Effector CD8-positive, alpha-beta T cell (primary cell): Measurements from ENCODE around the gene CPXM1.
"Not testable (repeated sequence)": the region's sequence is repeated elsewhere in the genome, so short reads cannot be mapped to it uniquely, and the experiment has no call there.

Experiments
- DNase-seq: peaks from one replicate; lab custom pipeline; 2025; lab: John Stamatoyannopoulos, UW

CPXM1 gene

DNA sequence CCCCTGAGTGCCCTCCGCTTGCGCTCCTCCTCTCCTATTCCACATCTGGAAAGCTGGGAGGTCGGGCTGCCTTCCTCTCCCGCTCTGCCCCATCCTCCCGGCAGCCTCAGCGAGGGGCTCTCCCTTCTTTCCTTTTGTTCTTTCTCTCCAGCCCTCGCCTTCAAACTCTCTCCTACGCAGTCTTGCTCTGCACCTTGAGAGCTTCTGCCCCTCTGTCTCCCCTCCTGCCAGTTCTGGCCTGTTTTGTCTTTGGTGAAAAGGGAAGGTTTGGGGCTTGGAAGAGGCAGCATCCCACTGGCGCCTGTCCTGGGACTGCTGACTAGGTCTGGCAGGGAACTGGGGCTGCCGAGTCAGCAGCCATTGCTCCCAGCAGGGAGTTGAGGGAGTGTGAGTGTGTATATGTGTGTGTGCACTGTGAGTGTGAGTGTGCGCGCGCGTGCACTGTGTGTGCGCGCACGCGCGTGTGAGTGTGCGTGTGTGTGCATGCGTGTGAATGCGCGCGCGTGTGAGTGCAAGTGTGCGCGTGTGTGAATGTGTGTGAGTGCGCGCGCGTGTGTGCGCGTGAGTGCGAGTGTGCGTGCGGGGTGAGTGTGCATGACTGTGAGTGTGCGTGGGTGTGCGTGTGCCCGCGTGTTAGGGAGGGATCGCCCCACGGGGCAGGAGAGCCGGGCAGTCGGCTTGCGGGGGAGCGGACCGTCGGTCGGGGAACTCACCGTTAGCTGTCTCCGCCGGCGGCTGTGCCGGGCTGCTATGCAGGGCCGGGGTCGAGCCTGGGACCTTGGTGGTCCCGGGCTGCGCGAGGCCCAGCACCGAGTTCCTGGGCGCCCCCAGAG lies 523 bp downstream of the CPXM1 start:
- no peak for DNase-seq

DNA sequence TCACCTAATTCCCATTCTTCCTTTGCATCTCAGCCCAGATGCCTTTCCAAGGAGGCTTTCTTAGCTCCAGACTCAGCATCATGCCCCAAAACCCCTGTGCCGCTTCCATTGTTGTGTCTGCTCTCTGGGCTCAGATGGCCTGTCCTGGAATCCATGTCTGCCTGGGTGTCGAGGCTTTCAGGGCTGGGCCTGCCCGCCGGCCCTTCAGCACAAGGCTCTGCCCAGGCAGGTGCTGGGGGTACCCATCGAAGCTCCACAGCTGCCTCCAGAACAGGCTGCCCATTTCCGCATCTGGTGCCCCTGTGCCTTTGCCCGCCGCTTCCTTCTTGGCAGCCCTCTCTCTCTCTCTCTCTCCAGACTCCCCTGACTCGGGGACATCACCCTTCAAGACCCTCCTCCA lies 1.2 kb downstream of the CPXM1 start:
- no peak for DNase-seq

DNA sequence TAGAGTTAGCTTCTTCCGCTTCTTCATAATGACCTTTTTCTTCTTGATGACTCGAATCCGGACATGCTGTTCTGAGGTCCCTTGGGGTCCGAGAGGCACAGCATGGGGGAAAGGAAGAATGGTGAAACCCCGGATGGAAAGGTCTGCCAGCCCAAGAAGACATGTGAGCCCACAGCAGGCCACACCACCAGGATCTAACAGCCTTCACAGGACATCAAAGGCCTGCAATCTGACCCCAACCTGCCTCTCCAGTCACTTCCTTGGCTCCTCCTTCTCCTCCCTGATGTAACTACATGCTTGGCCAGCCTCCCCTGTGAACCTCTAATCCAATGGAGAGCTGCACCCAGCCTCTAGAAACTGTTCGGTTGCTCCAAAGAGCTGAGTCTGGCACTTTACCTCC lies 1.6 kb downstream of the CPXM1 start:
- DNase-seq: no peak

DNA sequence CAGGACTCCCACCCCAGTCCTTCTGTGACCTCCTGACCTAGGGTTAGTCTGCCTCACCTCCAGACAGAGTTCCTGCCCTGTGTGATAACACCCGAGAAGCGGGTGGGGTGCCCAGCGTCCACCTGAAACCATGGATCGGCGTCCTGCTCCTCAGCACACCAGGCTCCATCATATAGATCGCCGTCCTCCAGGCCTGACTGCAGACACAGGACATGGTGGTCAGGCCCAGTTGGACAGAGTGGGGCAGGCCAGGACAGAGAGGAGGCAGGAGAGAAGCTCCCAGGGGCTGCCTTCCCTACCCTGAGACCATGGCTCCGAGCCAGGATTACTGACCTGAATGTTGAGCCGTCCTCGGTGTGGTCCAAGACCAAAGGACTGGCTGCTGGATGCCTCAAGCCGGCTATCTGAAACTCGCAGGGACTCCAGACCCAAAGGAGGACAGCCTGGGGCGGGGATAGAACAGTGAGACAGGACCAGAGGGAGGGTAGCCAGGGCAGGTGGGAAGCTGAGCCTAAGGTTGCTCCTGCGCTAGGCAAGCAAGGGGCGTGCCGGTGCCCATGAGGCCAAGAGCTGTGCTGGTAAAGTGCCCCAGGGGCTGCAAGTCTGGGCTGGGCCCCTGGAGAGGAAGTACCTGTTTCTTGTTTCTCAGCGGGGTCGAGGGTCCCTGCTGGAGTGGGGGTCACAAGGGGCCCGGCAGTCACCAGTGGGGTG lies 2.2 kb downstream of the CPXM1 start:
- no peak for DNase-seq

DNA sequence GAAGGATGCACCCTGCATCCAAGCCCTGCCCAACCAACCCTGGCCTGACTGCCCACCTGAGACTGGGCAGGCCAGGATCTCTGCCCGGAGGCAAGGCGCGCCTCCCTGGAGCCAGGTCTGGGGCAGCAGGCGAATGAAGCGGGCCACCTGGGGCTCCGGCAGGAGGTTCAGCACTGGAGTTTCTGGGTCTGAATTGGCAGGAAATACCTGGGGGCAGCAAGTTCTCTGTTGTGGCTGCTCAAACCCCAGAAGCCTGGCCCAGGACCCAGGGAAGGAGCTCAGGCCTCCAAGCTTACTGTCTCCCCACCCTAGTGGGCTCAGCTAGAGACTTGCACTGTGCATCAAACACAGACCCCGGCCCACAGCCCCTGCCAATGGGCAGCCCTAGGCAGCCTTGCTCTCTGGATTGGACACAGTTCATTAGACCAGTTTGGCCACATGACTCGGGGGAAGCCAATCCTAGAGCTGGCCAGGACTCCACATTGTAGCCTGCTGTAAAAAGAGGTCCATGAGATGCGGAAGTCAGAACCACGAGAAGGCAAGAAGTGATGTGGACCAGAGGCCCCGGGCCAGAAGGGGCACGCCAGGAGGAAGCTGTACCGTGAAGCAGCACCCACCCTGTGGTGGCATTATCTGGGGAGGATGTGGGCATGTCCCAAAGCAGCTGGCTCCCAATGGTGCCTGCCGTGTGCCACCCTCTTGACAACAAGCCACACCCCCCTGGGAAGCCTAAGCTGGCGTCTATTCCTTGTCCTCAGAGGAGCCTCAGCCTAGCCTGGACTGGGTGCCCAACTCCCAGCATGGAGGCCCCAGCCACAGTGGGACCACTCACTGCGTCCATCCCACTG lies 3.1 kb downstream of the CPXM1 start:
- no peak for DNase-seq

GRCh38 chr20:2796011-2796660 lies 4.3 kb downstream of the CPXM1 start:
- no peak for DNase-seq

DNA sequence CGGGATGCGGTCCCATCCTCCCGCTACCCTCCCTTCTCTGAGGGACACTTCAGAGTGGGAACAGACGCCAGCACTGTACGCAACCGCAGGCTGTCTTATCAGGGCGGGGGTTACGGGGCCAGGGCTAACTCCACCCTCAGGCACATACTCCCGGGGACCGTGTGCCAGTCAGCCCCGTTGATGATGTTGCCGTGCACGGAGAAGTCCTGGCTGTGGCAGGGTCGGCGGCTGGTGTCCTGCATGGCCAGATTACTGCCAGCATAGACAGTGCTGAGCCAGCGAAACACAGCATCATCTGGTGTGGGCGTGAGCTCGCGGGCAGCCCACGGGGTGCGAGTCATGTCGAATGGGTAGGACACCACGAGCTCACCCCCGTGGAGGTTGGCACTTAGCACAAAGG lies 5.0 kb downstream of the CPXM1 start:
- no peak for DNase-seq

- no peak for DNase-seq
Measured at GRCh38 chr20:2794866-2795447, 5.5 kb downstream of the CPXM1 start.

GRCh38 chr20:2794202-2794748 lies 6.2 kb downstream of the CPXM1 start:
- no peak for DNase-seq

DNA sequence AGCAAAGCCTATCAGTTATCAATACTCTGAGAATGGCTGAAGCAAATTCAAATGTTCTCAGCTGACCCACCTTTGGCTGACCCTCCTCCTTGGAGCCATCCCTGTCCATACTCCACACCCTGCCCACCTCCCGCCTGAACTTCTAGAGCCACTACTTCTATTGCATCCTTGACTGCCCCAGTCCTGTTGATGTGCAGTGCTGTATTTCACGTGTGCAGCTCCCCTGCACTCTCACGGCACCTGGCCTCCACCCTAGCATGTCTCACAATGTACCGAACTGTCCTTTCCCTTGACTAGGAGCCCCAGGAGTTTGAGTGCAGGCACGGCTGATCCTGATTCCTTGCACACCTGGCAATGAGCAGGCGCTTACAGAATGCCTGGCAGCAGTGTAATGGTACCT lies 7.0 kb downstream of the CPXM1 start:
- no peak for DNase-seq

DNA sequence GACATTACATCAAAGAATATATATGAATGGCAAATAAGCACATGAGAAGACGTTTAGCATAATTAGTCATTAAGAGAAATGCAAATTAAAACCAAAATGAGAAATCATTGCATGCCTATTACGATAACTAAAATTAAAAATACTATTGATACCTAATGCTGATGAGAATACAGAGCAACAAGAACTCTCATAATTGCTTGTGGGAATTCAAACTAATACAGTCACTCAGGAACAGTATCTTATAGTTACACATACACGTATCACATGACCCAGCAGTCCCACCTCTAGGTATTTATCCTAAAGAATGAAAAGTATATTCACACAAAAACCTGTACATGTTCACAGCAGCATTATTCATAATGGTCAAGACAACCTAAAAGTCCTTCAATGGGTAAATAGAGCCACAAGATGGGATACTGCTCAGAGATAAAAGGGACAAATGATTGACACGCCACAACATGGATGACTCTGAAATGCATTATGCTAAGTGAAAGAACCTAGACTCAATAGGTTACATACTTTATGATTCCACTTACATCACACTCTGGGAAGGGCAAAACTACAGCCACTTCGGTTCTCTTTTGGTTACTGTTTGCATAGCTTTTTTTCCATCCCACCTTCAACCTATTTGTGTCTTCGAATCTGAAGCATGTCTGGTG lies 16.4 kb downstream of the CPXM1 start:
- DNase-seq: no peak

DNA sequence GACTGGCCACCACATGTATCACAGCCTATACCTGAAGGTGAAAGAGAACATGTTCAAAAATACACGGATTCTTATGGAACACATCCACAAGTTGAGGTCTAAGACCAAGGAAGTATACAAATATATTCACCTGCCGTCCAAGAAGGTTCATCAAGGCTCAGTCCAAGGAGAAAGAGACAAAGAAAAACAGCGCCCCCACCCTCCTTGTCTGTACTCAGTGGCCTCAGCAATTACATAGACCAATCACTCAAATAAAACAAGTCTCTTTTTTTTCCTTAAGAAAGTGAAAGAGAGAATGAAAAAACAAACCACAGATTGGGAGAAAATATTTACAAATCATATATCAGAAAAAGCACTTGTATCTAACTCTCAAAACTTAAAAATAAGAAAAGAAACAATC lies 19.5 kb downstream of the CPXM1 start:
- no peak for DNase-seq

DNA sequence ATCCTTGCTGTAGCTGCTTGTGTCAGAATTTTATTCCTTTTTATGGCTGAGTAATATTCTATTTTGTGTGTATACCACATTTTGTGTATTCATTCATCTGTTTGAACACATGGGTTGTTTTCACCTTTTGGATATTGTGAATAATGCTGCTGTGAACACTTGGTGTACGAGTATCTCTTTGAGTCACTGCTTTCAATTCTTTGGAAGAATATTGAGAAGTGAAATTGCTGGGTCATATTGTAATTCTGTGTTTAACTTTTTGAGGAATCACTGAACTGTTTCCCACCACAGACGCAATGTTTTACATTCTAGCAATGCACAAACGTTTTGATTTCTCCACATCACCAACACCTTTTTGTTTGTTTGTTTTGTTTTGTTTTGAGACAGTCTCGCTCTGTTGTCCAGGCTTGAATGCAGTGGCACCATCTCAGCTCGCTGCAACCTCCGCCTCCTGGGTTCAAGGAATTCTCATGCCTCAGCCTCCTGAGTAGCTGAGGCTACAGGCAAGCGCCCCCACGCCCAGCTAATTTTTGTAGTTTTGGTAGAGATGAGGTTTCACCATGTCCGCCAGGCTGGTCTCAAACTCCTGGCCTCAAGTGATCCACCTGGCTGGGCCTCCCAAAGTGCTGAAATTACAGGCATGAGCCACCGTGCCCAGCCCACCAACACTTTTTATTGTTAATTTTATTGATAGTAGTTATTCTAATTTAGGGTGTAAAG lies 21.7 kb downstream of the CPXM1 start:
- no peak for DNase-seq

DNA sequence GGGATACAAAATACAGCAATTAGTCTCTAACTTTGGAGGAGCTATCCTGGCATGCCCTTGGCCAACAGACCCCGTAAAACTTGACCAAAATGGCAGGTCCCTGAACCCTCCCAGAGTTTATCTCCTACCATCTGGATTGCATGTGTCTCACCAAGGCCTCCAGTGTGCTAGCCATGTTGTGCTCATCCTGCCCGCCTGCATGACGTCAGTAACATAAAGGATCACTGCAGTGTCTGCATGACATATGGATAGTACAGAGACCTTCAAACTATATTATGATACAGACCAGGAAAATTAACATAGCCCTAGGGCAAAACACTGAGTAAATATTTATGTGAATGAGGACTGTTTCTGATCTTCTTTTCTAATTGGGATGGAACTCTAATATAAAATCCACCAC lies 25.3 kb downstream of the CPXM1 start:
- no peak for DNase-seq

- DNase-seq: no peak
Measured at GRCh38 chr20:2773812-2774211, 26.6 kb downstream of the CPXM1 start.

- DNase-seq: no peak
Measured at GRCh38 chr20:2771631-2772080, 28.8 kb downstream of the CPXM1 start.

GRCh38 chr20:2770091-2770490 lies 30.3 kb downstream of the CPXM1 start:
- not testable (repeated sequence) for DNase-seq

- no peak for DNase-seq
Measured at GRCh38 chr20:2768632-2769015, 31.8 kb downstream of the CPXM1 start.

DNA sequence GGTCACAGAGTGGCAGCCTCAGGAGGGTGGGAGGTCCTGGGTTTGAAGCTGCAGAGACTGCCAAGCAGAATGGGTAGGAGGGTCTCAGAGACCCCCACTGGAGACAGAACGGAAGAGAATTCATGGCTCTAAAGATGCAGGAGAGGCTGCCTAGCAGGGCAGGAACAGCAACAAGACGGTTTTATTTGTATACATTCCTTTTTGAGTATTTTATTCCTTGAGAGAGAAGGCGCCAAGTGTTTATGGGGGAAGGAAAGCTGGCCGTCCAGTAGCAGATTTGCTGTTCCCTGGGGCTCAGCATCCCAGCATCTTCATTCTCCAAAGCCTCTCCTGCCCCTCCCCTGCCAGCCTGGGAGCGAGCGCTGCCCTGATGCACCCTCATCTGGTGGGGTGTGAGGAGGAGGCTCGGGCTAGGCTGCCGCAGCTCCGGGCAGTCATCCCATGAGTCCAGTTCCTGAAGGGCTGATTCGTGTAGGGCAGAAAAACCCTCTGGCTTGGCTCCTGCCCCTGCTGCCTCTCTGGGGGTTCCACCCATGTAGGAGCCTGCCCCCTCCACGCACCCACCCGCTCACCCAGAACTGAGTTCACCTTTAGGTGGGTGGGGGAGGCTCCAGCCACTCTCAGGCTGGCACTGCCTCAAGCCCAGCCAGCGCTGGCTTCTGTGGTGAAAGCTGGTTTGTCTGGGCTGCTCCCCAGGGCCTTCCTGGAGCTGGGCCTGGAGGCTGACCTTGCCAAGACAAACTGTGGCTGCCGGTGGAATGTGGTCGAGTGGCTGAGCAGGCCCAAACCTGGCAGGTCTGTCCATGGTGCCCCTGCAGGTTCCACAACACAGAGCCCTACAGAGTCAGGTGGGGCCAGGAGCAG lies 32.4 kb downstream of the CPXM1 start:
- no peak for DNase-seq
